Measurements from ENCODE around the gene UNC93B1. TPM values are rescaled to one million over a fixed set of nuclear protein-coding genes. Genes with fewer than 3 reads are reported as not detected.

UNC93B1 gene
- total and polyA plus RNA-seq, 2 of the 13 experiments (the other 11 are each of a cell fraction or from before 2014, with no cell fraction given) = 8.8 to 18.9 TPM

DNA sequence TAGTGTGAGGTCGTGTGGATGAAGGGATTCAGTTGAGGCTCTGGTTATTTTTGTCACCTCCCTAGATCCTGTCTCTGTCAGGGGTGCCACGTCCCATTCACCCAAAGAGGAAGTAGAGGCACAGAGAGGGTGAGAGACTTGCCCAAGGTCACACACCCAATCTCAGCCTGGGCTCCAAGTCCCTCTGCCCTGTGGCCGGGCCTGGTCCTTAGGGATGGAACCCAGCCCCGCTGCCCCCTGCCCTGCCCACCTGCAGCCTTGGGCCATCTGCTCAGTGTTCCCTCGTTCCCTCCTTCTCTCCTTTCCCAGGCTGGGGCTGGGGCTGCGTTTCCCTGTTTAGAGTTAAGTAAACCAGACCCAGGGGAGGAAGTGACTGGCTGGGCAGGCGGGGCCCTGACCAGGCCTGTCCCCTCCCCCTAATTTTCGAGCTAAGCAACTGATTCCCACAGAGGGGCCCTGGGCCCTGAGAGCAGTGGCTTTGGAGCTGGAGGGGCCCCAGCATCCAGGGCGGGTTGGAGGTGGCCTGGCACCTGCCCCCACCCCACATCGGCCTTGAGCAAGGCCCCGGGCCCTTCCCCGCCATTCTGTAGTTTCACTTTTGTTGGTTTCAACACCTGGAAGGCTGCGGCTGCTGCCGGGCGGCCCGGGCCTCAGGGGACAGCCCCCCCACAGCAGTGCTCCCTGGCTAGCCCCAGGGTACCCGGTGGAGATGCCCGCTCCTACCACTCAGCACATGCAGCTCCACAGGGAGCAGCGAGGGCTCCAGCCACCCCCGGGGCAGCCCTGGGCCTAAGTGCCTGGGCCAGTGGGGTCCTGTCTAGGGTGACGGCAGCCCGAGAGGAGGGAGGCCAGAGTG lies 36.4 kb upstream of the UNC93B1 start (continued):
- TF ChIP-seq ZNF570 (CRISPR knock-in tag; IDR thresholded peaks at IDR 0.05; ENCODE audit: borderline replicate concordance) = no peak
- no peak for TF ChIP-seq ZNF607 (CRISPR knock-in tag; IDR thresholded peaks at IDR 0.05; ENCODE audit: borderline replicate concordance)
- no peak for TF ChIP-seq SNAPC2 (CRISPR knock-in tag; IDR thresholded peaks at IDR 0.05)
- TF ChIP-seq ZNF350 (CRISPR knock-in tag; IDR thresholded peaks at IDR 0.05; ENCODE audit: borderline replicate concordance, low read depth) = peak; percentile 69; the same call in 1 of the 2 replicates
- no peak for TF ChIP-seq FOXA1 (IDR thresholded peaks at IDR 0.05)
- peak; percentile 58; the same call in 1 of the 2 replicates for TF ChIP-seq FOXA1 (CRISPR knock-in tag; IDR thresholded peaks at IDR 0.05)
- TF ChIP-seq ATRX (CRISPR knock-in tag; IDR thresholded peaks at IDR 0.05; ENCODE audit: borderline replicate concordance) = no peak
- TF ChIP-seq, protein P1, sequence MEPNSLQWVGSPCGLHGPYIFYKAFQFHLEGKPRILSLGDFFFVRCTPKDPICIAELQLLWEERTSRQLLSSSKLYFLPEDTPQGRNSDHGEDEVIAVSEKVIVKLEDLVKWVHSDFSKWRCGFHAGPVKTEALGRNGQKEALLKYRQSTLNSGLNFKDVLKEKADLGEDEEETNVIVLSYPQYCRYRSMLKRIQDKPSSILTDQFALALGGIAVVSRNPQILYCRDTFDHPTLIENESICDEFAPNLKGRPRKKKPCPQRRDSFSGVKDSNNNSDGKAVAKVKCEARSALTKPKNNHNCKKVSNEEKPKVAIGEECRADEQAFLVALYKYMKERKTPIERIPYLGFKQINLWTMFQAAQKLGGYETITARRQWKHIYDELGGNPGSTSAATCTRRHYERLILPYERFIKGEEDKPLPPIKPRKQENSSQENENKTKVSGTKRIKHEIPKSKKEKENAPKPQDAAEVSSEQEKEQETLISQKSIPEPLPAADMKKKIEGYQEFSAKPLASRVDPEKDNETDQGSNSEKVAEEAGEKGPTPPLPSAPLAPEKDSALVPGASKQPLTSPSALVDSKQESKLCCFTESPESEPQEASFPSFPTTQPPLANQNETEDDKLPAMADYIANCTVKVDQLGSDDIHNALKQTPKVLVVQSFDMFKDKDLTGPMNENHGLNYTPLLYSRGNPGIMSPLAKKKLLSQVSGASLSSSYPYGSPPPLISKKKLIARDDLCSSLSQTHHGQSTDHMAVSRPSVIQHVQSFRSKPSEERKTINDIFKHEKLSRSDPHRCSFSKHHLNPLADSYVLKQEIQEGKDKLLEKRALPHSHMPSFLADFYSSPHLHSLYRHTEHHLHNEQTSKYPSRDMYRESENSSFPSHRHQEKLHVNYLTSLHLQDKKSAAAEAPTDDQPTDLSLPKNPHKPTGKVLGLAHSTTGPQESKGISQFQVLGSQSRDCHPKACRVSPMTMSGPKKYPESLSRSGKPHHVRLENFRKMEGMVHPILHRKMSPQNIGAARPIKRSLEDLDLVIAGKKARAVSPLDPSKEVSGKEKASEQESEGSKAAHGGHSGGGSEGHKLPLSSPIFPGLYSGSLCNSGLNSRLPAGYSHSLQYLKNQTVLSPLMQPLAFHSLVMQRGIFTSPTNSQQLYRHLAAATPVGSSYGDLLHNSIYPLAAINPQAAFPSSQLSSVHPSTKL (CRISPR knock-in tag; IDR thresholded peaks at IDR 0.05) = no peak
- TF ChIP-seq RAD51 (IDR thresholded peaks at IDR 0.05; ENCODE audit: borderline replicate concordance) = no peak
- no peak for TF ChIP-seq RFXANK (CRISPR knock-in tag; IDR thresholded peaks at IDR 0.05)
- peak; percentile 56; the same call in 1 of the 2 replicates for TF ChIP-seq ZSCAN21 (CRISPR knock-in tag; IDR thresholded peaks at IDR 0.05; ENCODE audit: borderline replicate concordance)
- 0 out of 2 replicates have a peak, but pooled peaks have one; percentile 67 for TF ChIP-seq MZF1 (CRISPR knock-in tag; IDR thresholded peaks at IDR 0.05; ENCODE audit: borderline replicate concordance)
- peak in 1 of 2 experiments; percentile 62; a peak in 1 of 4 replicates for TF ChIP-seq POLR2A (IDR thresholded peaks at IDR 0.05; ENCODE audit: insufficient read depth in 1 of 2, low read depth in 2 of 2, low read length in 2 of 2)
- no peak for TF ChIP-seq ZNF180 (CRISPR knock-in tag; IDR thresholded peaks at IDR 0.05; ENCODE audit: borderline replicate concordance, low read depth)
- TF ChIP-seq, protein P2, sequence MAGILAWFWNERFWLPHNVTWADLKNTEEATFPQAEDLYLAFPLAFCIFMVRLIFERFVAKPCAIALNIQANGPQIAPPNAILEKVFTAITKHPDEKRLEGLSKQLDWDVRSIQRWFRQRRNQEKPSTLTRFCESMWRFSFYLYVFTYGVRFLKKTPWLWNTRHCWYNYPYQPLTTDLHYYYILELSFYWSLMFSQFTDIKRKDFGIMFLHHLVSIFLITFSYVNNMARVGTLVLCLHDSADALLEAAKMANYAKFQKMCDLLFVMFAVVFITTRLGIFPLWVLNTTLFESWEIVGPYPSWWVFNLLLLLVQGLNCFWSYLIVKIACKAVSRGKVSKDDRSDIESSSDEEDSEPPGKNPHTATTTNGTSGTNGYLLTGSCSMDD (CRISPR knock-in tag; IDR thresholded peaks at IDR 0.05) = no peak
- no peak for TF ChIP-seq IKZF4 (CRISPR knock-in tag; IDR thresholded peaks at IDR 0.05; ENCODE audit: borderline replicate concordance, low read depth, not compliant biosample characterization)
- TF ChIP-seq, protein P3, sequence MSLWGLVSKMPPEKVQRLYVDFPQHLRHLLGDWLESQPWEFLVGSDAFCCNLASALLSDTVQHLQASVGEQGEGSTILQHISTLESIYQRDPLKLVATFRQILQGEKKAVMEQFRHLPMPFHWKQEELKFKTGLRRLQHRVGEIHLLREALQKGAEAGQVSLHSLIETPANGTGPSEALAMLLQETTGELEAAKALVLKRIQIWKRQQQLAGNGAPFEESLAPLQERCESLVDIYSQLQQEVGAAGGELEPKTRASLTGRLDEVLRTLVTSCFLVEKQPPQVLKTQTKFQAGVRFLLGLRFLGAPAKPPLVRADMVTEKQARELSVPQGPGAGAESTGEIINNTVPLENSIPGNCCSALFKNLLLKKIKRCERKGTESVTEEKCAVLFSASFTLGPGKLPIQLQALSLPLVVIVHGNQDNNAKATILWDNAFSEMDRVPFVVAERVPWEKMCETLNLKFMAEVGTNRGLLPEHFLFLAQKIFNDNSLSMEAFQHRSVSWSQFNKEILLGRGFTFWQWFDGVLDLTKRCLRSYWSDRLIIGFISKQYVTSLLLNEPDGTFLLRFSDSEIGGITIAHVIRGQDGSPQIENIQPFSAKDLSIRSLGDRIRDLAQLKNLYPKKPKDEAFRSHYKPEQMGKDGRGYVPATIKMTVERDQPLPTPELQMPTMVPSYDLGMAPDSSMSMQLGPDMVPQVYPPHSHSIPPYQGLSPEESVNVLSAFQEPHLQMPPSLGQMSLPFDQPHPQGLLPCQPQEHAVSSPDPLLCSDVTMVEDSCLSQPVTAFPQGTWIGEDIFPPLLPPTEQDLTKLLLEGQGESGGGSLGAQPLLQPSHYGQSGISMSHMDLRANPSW (CRISPR knock-in tag; IDR thresholded peaks at IDR 0.05; ENCODE audit: borderline replicate concordance) = no peak
- TF ChIP-seq, protein P4, sequence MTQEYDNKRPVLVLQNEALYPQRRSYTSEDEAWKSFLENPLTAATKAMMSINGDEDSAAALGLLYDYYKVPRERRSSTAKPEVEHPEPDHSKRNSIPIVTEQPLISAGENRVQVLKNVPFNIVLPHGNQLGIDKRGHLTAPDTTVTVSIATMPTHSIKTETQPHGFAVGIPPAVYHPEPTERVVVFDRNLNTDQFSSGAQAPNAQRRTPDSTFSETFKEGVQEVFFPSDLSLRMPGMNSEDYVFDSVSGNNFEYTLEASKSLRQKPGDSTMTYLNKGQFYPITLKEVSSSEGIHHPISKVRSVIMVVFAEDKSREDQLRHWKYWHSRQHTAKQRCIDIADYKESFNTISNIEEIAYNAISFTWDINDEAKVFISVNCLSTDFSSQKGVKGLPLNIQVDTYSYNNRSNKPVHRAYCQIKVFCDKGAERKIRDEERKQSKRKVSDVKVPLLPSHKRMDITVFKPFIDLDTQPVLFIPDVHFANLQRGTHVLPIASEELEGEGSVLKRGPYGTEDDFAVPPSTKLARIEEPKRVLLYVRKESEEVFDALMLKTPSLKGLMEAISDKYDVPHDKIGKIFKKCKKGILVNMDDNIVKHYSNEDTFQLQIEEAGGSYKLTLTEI (CRISPR knock-in tag; conservative IDR thresholded peaks at IDR 0.05) = no peak
- no peak for TF ChIP-seq ZNF747 (CRISPR knock-in tag; IDR thresholded peaks at IDR 0.05; ENCODE audit: borderline replicate concordance)
